Measurements from ENCODE around the gene TTC21B. TPM values are rescaled to one million over a fixed set of nuclear protein-coding genes. Genes with fewer than 3 reads are reported as not detected.
A peak's percentile ranks its signal among the peaks of the same experiment; 100 is the strongest.

The TTC21B gene
- polyA plus RNA-seq, 10 donors = 14.0 to 28.0 (median 19.1) TPM

DNA sequence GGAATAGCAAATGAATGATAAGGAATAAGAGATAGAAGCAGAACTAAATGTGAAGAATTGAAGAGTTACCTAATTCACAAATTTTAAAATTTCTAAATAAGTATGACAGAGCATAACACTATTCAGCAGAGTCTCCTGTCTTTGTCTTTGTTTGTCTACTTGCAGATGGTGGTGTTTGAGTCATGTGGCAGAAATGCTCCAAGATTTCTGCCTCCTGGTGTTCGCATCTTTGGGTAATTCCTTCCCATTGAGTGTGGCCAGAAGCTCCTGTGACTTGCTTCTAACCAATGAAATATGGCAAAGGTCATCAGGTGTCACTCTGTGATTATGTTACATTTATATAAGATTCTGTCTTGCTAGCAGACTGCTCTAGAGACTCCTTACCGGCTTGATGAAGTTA is 114.0 kb downstream of the TTC21B start:
- DNase-seq = no peak

DNA sequence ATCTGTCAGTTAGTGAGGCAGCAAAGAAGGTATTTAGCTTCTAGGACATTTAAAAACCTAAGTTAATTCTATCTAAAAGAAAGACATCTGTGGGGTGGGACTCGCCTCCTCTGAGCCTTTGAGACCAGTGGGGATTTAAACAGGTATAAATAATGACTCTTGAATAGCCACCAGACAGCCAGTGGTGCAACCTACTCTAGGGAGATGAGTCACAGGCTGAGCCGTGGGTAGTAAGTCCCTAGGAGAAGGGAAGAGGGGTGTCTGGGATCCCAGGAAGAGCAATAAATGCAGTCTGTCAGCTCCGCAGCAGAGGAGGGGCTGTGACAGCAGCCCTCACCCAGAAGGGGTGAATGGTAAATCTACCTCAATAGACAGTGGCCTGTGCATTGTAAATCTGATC is 116.5 kb downstream of the TTC21B start:
- no peak for DNase-seq

DNA sequence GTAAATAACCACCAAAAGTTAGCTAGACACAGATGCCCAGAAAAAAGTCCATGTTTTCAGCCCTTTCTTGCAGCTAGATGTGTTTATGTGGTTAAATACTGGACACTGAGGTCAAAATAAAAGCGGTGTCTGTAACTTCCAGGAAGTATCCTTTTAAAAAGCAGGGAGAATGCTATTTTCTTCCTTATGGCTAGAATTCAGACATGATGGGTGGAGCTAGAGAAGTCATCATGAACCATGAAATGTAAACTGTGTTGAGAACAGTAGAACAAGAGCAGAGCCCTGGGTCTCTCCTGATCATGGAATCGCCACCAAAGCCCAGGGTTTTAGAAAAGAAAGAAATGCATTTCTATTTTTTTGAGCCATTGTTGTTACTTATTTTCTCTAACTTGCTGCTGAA is 118.2 kb downstream of the TTC21B start:
- no peak for DNase-seq

DNA sequence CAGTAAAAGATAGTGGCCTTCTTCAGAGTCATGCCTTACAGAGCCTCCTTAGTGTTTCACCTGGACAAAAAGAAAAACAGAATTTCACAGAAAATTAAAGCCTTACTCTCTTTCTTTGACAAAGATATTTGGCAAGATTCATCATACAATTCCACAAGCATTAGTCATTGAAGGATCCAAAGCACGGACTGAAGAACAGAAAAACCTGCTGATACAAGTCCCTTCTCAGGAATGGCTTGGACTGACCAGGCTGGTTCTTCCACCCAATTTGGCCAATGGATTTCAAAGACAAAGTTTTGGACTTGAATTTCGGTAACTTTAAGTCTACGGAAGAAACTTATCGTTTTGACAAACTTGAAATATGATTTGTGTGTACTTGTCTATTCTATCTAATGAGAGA is 120.4 kb downstream of the TTC21B start:
- no peak for DNase-seq

- DNase-seq = no peak
Measured at GRCh38 chr2:165827921-165828276, 125.7 kb downstream of the TTC21B start.

DNA sequence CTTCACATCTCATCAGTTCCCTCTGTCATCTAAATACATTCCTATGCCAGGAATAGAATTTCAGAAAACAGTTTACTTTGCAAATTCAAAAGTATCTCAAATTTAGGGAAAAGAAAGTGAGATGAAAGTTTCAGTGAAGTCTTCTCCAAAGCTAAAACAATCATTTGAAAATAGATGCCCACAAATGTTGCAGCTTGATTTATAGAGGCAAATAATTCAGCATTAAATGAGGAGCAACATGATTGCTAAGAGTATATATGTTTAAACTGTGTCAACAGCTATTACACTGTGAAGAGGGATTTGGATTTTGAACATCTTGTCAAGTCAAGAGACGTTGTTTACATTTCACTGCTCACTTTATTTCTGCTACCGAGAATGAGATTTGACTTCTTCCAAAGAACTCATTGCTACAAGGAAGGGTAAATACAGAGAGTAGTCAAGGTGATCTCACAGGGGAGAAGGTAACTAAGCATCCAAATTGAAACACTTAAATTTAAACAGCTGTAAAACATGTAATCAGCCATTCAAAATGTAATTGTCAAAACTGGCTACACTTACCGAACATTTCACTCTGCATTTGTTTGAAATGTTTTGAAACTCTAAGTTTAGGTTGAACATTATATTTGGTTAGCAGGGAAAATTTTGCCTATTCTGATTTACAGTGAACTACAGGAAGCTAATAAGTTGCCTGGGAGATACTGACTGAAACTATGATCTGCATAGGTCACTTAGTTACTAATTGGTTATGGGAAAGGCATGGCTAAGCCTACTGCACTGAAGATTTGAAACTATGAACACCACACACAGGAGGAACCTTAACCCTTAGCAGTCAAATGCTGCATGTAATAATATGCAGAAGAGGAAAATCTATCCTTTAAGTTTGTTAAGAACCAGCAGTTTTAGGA is 126.3 kb downstream of the TTC21B start:
- DNase-seq = no peak

DNA sequence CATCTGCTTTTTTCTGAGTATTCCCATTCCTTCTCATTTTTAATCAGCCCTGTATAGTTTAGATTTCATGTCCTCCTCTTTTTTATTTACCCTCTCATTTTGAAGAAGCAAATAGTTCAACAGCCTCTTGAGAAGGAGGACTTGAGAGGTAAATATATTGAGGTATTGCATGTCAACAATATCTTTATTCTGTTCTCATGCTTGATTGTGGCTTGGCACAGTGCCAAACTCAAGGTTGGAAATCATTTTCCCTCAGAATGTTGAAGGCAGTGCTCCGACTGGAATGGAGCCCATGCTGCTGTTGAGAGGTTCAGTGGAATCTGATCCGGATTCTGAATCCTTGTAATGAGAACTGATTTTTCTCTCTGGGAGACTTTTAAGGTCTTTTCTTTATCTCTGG is 128.5 kb downstream of the TTC21B start:
- peak in 2 of 3 donors; percentile 14 to 32 for DNase-seq

Other genes starting within 250 kb of the TTC21B start
- 1 to 10 TPM in 7 of 10 donors, under 1 TPM in 3; 0.60 to 4.3 (median 1.1) TPM for gene GALNT3, start 159.5 kb downstream of the TTC21B start, polyA plus RNA-seq (ENCODE audit: insufficient read length in 10 of 10)
- gene SCN1A, start 174.2 kb upstream of the TTC21B start, polyA plus RNA-seq (ENCODE audit: insufficient read length in 10 of 10) = under 1 TPM in 6 of 10 donors, not detected in 4; 0.03 to 0.49 (median 0.11) TPM

All from muscle of back (tissue), 11 donors.